Measurements from ENCODE around the gene CEP170B.
A peak's percentile ranks its signal among the peaks of the same experiment; 100 is the strongest.
"Not testable (repeated sequence)": the region's sequence is repeated elsewhere in the genome, so short reads cannot be mapped to it uniquely, and the experiment has no call there.

Gene CEP170B

DNA sequence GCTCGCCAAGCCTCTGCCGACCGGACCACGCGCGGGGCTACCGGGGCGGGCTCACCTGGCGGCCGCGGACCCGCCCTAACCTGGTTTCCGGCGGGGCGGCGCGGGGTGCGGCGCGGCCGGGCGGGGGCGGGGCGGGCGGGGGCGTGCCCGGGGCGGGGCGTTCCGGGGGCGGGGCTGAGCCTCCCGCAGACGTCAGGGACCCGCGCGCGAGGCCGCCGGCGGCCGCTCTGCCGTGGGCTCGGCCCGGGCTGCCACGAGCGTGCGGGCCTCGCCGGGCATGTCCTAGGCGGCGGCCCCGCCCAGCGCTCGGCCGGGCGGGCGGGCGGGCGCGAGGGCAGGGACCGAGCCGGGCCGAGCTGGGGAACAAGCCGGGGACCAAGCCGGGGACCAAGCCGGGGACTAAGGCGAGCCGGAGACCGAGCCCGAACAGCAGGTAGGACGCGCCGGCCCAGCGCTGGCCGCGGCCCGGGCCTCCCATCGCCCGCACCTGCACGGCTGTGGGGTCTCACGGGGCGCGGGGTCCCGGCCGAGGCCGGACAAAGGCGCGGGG is at the start of gene CEP170B:
Gene CEP170B (plus strand): TSS at position 188 of the 550 bp plus-strand sequence. CDS start 3,183 bp downstream, outside the sequence.
- no peak for DNase-seq

DNA sequence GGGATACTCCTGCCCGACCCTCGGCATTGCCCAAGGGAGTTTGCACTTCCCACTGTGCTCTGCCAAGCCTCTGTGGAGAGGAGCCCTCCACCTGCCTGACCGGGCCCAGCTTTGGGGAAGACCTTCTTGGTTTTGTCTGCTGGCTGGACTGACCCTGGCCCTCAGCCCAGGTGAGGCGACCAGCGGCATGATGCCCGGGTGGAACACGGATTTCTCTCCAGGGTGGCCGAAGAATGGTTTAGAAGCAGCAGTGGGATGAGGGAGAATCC is 48.5 kb upstream of the CEP170B start:
- DNase-seq: no peak

DNA sequence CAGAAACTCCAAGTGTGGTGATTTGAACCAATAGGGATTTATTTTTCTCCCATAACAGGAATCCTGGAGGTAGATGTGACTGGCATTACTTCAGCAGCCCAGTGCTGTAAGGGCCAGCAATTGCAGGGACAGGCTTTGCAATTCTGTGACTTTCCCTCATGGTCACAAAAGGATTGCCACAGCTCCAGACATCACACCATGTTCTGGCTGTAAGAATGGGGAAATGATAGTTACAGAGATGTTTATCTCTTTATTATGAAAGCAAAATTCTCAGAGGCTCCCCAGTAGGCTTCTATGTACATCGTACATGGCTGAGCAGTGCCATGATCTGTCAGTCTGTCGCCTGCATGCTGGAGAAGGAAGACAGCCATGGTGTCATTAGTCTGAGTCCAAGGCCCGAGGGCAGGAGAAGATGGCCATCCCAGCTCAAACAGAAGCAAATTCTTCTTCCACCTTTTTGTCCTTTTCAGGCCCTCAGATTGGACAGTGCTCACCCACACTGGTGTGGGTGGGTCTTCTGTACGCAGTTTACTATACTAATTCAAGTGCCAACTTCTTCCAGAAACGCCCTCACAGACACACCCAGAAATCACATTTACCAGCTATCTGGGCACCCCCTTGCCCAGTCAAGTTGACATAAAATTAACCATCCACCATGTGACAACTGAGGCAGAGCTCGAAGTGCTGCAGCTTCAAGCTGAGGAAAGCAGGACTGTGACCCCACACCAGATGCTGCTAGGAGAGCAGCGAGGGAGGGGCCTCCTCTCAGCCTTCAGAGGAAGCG is 46.9 kb upstream of the CEP170B start:
- no peak for DNase-seq

- no peak for DNase-seq
These were observed 46.3 kb upstream of the CEP170B start for GRCh38 chr14:104818714-104819161.

DNA sequence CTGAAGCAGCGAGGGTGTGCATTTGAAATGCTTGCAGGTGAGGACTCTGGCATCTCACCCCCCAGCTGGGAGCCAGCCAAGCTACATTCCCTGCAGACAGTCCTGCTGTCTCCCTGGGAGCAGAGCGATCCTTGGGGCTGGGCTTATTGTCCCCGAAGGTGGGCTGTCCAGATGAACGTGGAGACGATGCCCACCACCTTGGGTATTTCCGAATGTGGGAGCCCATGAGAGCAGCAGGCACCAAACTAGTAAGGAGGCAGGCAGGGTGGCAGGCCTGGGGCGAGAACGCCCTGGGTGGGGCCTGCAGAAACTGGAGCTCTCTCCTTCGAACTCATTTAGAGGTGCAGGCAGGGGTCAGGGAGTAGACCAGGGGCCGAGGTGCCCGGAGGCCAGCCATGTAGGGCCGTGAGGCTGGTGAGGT is 45.7 kb upstream of the CEP170B start:
- DNase-seq: no peak

GRCh38 chr14:104820669-104821228 is 44.3 kb upstream of the CEP170B start:
- DNase-seq: no peak

- DNase-seq: no peak
These were observed 43.7 kb upstream of the CEP170B start for GRCh38 chr14:104821229-104821945.

DNA sequence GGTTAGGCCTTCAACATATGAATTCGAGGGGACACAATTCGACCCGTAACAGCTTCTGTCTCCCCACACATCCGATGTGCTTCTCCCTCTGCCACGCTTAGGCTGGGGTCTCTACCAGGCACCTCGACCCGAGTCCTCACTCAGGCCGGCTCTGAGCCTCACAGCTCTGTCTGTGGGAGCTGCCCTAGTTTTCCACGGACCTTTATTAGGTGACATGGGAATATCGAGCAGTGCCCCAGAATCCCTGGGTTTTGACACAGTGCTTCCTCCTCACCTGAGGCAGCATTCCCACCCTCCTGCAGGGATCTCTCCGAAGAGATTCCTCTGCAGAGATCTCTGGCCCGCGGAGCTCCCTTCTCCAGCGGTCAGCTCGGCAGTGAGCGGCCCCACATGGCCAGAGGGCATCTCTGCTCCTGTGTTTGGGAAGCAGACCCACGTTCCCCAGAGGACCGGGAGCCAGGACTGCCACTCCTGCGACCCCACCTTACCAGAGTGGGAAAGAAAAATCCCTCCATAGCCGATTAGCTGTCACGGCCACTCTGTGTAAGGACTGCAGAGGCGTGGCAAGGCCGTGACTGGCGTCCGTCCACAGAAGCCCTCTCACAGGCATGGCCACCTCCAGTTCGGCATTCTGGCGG is 43.0 kb upstream of the CEP170B start:
- no peak for DNase-seq

DNA sequence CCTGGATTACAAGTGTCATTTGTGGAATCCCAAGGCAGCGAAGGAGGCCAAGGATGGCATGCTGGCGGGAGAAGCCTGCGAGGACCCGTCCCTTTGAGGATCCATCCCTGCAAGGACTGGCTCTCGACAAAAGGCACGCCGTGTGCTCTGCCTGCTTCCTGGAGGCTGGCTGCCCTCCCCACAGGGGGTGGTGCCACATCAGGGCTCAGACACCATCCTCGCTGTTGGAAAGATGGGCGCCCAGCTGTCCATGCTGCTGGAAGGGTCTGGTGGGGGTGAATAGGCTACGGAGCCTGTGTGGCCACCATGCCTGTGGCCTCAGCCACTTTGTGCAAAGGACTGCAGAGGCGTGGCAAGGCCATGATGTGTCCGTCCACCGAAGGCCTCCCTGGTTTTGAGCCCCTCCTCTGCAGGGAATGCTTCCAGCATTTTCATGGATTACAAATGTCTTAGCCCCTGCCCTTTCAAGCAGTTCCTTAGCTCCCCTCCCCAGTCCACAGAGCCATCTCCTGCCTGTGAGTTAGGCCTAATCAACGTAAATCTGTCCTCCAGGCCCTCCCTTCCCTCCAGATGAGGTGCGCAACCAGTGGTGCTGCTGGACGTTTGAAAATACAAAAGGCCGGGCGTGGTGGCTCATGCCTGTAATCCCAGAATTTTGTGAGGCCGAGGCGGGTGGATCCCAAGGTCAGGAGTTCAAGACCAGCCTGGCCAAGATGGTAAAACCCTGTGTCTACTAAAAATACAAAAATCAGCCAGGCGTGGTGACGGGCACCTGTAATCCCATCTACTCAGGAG is 42.0 kb upstream of the CEP170B start:
- no peak for DNase-seq

GRCh38 chr14:104824353-104824997 is 40.6 kb upstream of the CEP170B start:
- DNase-seq: no peak

DNA sequence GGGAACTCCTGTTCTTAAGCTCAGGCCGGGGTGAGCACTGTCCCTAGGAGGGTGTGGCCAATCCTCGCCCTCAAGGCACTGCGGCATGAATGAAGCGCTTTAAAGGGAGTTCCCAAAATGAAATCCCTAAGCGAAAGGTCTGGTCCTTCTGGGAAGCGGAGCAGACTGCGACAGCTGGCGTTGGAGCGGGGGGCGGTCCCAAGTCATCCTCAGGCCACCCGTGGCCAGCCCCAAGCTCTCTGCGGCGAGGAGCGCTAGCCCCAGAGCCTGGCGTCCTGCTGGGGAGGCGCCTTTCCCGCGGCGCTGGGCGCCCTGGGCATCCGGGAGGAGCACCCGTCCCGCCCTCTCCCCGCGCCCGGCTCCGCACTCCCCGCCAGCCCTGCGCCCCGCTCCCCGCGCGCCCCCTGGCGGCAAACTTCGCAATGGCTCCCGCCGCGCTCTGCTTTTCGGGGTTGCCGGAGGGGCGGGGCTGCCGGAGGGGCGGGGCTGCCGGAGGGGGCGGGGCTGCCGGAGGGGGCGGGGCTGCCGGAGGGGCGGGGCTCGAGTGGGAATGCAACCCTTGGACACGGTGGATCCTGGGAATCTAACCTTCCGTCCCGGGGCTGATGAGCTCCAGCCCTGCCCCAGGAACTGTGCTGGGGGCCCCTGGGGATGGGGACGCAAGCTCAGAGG is 38.7 kb upstream of the CEP170B start:
- DNase-seq: peak; percentile 77

DNA sequence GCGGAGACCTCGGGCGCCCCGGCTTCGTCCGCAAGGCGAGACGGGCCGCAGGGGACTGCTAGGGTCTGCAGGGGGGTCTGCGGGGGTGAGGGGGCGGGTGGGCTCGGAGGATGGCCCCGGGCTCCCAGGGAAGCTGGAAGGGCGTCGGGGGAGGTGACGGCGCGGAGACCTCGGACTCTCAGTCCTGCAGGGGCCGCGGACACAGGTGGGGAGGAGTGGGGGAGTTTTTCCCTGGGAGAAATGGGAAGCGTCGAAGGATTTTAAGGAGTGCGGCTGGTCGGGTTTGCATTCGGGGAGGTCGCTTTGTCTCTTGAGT is 38.2 kb upstream of the CEP170B start:
- DNase-seq: no peak

DNA sequence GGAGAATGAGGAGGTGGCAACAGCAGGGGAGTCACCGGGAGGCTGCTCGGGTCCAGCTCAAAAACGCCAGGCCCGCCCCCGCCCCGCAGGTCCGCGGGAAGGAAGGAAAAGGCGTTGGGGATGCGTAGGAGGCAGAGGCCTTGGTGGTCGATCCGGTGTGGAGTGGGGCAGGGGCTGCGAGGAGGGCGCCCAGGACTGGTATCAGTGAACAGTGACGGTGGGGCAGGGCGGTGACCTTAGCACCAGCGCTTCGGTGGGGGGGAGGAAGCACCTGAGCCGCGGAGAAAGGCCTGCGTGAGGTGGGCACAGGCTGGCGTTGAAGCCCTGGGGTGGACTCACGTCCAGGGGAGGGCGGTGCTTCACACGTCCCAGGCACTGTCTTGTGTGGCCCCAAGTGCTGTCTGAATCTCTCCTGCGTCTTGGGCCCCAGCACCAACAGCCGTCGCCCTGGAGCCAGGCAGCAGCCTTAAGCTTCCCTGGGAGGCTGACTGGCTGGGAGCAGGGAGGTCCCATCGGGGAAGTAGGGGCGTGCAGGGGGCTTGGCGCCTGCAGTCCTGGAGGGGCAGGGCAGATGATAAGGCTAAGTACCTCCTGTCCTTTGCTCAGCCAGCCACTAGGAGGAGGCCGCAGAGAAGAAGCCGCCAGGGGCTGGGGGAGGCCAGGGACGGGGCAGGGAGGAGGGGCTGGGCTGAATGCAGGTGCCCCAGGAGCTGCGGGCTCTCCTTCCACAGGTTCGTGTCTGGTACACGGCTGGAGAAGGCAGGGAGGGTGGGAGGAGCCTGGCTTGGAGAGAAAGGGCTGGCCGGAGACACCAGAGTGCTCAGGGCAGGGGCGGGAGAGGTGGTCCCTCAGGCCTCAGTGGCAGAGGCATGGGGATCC is 37.7 kb upstream of the CEP170B start:
- DNase-seq: peak; percentile 64

- no peak for DNase-seq
These were observed 34.3 kb upstream of the CEP170B start for GRCh38 chr14:104830781-104831180.

GRCh38 chr14:104836171-104836935 is 28.7 kb upstream of the CEP170B start:
- DNase-seq: not testable (repeated sequence)

- DNase-seq: no peak
These were observed 23.3 kb upstream of the CEP170B start for GRCh38 chr14:104841730-104842129.

GRCh38 chr14:104843006-104843405 is 22.1 kb upstream of the CEP170B start:
- no peak for DNase-seq

- no peak for DNase-seq
These were observed 21.4 kb upstream of the CEP170B start for GRCh38 chr14:104843442-104844305.

Measured in NCI-H748 treated with DMSO at 0.1 percent for 48 hours (cell line).